ENCODE results near the gene STK24.

The STK24 gene

DNA sequence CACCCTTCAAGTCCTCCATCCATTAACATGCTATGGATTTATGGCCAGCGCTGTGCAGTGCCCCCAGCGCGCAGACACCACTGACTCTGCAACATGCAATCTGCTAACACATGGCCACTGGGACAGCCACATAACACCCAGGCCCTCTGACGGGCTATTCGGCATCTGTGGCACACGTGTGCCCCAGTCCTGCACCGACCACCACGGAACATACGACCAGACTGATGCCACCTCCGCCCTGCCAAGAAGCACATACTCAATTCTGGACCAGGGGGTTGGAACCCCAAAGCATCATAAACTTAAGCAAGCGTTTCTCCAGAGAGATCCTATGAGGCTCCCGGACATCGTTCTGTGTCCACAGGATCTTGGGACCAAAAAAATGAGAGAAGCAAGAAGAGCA is 9.8 kb downstream of the STK24 start:
- Histone ChIP-seq H2BK12ac (ENCODE audit: low read length) (no peak overlapping the region), H3K4me3 (ENCODE audit: low read depth, low read length) (no peak overlapping the region), H4K8ac (ENCODE audit: low read depth, low read length) (no peak overlapping the region), H3K23ac (ENCODE audit: low read length) (no peak overlapping the region), H2AFZ (ENCODE audit: insufficient read depth, low read length, poor library complexity) (no peak overlapping the region), H2BK5ac (ENCODE audit: low read depth, low read length, poor library complexity) (no peak overlapping the region), H3K79me1 (ENCODE audit: low read length) (no peaks in the 10 kb centered on the region), H3K4me2 (ENCODE audit: low read length) (no peak overlapping the region), H3K9me3 (ENCODE audit: insufficient read depth, low read depth, low read length) (no peaks in the 10 kb centered on the region), H3K79me2 (ENCODE audit: control insufficient read depth, insufficient read depth, low read length, poor library complexity) (peaks cover 31% of the 10 kb centered on the region), H4K91ac (ENCODE audit: low read depth, low read length) (no peak overlapping the region), H3K4ac (ENCODE audit: low read depth, low read length) (peak overlapping the region; percentile 28), H3K18ac (ENCODE audit: low read length) (no peak overlapping the region), H3K27ac (ENCODE audit: low read depth, low read length) (no peak overlapping the region), H3K9ac (ENCODE audit: low read length) (no peak overlapping the region), H3K27me3 (ENCODE audit: insufficient read depth, low read length) (no peaks in the 10 kb centered on the region), H2AK5ac (ENCODE audit: low read length) (no peak overlapping the region), H4K12ac (ENCODE audit: low read depth, low read length) (no peak overlapping the region), H3K4me1 (ENCODE audit: control insufficient read depth in 1 of 2, insufficient read depth in 2 of 2, low read length in 2 of 2) (peaks cover 3 to 13% of the 10 kb centered on the region in 2 experiments), H2BK120ac (ENCODE audit: insufficient read depth, low read length, poor library complexity) (no peak overlapping the region), H3K14ac (ENCODE audit: low read length) (no peak overlapping the region), H3K36me3 (ENCODE audit: control insufficient read depth in 1 of 2, insufficient read depth in 2 of 2, low read length in 2 of 2) (peaks cover 0 to 8% of the 10 kb centered on the region in 2 experiments)
- no peak for DNase-seq
- WGBS (ENCODE audit: extremely low coverage, insufficient coverage, insufficient read length): no CpG with 5 or more reads among the region's 13 CpGs

DNA sequence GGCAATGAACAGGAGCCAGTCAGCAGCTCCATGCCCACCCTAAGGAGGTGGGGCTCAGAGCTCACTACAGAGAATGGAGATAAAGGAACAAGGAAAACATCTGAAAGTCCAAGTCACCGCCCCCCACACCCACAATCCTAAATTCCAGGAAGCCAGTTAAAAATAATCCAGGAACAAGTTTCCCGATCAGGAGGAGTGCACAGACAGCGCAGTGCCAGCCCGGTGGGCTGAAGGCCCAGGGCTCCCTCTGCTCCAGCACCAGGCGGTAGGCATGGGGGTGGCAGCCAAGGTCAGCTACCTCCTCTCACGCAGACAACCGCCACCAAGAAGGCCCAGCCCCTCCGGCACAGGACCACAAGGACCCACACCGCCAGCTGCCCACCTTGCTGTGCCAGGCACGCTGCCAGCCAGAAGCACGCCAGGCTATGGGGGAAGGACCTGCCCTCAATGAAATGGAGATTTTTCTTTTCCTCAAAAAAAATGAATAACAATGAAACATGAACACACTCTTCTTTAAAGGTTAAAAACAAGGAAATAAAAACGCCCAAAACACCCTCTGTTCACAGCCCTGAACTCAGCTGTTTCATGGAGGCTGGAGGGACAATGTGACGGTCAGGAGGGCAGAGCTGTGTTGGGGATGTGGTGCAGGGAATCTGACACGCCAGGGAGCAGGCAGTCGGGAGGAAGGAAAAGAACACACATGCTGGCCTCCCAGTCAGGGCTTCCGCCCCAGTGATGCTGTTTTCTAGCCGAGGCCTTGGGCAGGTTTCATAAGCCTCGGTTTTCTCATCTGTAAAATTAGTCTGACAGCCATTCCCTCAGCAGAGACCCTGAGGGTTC is 11.0 kb downstream of the STK24 start:
- no peaks in the 10 kb centered on the region for H3K9me3 ChIP-seq (ENCODE audit: insufficient read depth, low read depth, low read length)
- WGBS (ENCODE audit: extremely low coverage, insufficient coverage, insufficient read length): no CpG with 5 or more reads among the region's 18 CpGs
- H3K4me1 ChIP-seq (ENCODE audit: control insufficient read depth in 1 of 2, insufficient read depth in 2 of 2, low read length in 2 of 2): peaks cover 2 to 6% of the 10 kb centered on the region in 2 experiments
- no peaks in the 10 kb centered on the region for H3K27me3 ChIP-seq (ENCODE audit: insufficient read depth, low read length)
- H4K12ac ChIP-seq (ENCODE audit: low read depth, low read length): no peak overlapping the region
- peaks cover 29% of the 10 kb centered on the region for H3K79me2 ChIP-seq (ENCODE audit: control insufficient read depth, insufficient read depth, low read length, poor library complexity)
- no peak overlapping the region for H4K91ac ChIP-seq (ENCODE audit: low read depth, low read length)
- H3K23ac ChIP-seq (ENCODE audit: low read length): no peak overlapping the region
- no peaks in the 10 kb centered on the region for H3K79me1 ChIP-seq (ENCODE audit: low read length)
- H3K4me2 ChIP-seq (ENCODE audit: low read length): no peak overlapping the region
- H4K8ac ChIP-seq (ENCODE audit: low read depth, low read length): no peak overlapping the region
- H2AK5ac ChIP-seq (ENCODE audit: low read length): no peak overlapping the region
- peaks cover 0 to 8% of the 10 kb centered on the region in 2 experiments for H3K36me3 ChIP-seq (ENCODE audit: control insufficient read depth in 1 of 2, insufficient read depth in 2 of 2, low read length in 2 of 2)
- H3K18ac ChIP-seq (ENCODE audit: low read length): peak overlapping the region; percentile 62
- no peak overlapping the region for H2BK12ac ChIP-seq (ENCODE audit: low read length)
- peak overlapping the region; percentile 98 for H3K4ac ChIP-seq (ENCODE audit: low read depth, low read length)
- no peak overlapping the region for H2BK5ac ChIP-seq (ENCODE audit: low read depth, low read length, poor library complexity)
- H3K27ac ChIP-seq (ENCODE audit: low read depth, low read length): no peak overlapping the region
- no peak overlapping the region for H3K4me3 ChIP-seq (ENCODE audit: low read depth, low read length)
- H2AFZ ChIP-seq (ENCODE audit: insufficient read depth, low read length, poor library complexity): no peak overlapping the region
- no peak overlapping the region for H3K14ac ChIP-seq (ENCODE audit: low read length)
- H3K9ac ChIP-seq (ENCODE audit: low read length): no peak overlapping the region
- no peak for DNase-seq
- no peak overlapping the region for H2BK120ac ChIP-seq (ENCODE audit: insufficient read depth, low read length, poor library complexity)

DNA sequence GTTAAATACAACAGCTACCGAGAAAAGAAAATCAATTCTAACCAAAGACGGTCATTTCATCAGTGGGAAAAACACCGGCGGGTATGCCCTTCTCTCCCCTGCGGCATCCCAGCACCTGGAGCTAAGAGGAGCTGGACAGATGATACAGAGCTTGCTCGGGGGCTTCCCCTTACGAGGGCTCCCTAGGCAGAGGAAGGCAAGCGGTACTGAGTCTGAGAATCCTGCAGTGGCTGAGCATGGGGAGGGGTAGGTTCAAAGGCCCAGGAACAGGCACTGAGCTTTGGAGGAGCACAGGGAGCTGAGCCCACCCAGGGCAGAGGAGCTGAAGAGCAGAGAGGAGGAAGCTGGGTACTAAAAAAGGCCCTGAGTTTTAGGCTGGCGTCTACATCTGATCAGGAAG is 12.7 kb downstream of the STK24 start:
- Histone ChIP-seq H3K79me2 (ENCODE audit: control insufficient read depth, insufficient read depth, low read length, poor library complexity) (peaks cover 25% of the 10 kb centered on the region), H3K4me1 (ENCODE audit: control insufficient read depth in 1 of 2, insufficient read depth in 2 of 2, low read length in 2 of 2) (peaks cover 0 to 3% of the 10 kb centered on the region in 2 experiments), H3K27ac (ENCODE audit: low read depth, low read length) (no peak overlapping the region), H3K79me1 (ENCODE audit: low read length) (no peaks in the 10 kb centered on the region), H2BK12ac (ENCODE audit: low read length) (no peak overlapping the region), H3K4ac (ENCODE audit: low read depth, low read length) (peak overlapping the region; percentile 80), H3K14ac (ENCODE audit: low read length) (no peak overlapping the region), H3K18ac (ENCODE audit: low read length) (no peak overlapping the region), H3K27me3 (ENCODE audit: insufficient read depth, low read length) (no peaks in the 10 kb centered on the region), H4K8ac (ENCODE audit: low read depth, low read length) (no peak overlapping the region), H2AFZ (ENCODE audit: insufficient read depth, low read length, poor library complexity) (no peak overlapping the region), H3K9me3 (ENCODE audit: insufficient read depth, low read depth, low read length) (no peaks in the 10 kb centered on the region), H3K4me2 (ENCODE audit: low read length) (no peak overlapping the region), H4K91ac (ENCODE audit: low read depth, low read length) (no peak overlapping the region), H4K12ac (ENCODE audit: low read depth, low read length) (no peak overlapping the region), H3K36me3 (ENCODE audit: control insufficient read depth in 1 of 2, insufficient read depth in 2 of 2, low read length in 2 of 2) (peaks cover 2 to 8% of the 10 kb centered on the region in 2 experiments), H3K4me3 (ENCODE audit: low read depth, low read length) (no peak overlapping the region), H2BK120ac (ENCODE audit: insufficient read depth, low read length, poor library complexity) (no peak overlapping the region), H3K9ac (ENCODE audit: low read length) (no peak overlapping the region), H3K23ac (ENCODE audit: low read length) (no peak overlapping the region), H2BK5ac (ENCODE audit: low read depth, low read length, poor library complexity) (no peak overlapping the region), H2AK5ac (ENCODE audit: low read length) (no peak overlapping the region)
- WGBS (ENCODE audit: extremely low coverage, insufficient coverage, insufficient read length): no CpG with 5 or more reads among the region's 9 CpGs
- DNase-seq: no peak

DNA sequence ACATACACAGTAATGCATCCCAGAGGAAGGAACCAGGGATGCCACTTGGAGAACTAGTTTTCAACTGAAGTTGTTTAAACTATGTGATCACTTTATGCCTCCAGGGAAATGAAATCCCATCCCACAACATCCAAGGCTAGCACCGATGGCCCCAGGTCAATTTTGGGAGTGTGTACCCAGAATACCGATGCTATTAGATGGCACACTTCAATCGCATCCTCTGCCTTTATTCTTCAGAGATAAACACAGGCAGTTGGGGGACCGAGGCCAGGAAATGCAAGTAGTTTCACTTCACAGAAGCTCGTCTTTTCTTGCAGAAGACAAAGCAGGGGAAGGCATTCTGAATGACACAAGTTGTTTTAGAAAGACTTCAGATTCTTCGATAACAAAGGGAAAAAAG is 13.8 kb downstream of the STK24 start:
- Histone ChIP-seq H2BK12ac (ENCODE audit: low read length) (no peak overlapping the region), H3K4ac (ENCODE audit: low read depth, low read length) (peak overlapping the region; percentile 83), H2AFZ (ENCODE audit: insufficient read depth, low read length, poor library complexity) (no peak overlapping the region), H3K14ac (ENCODE audit: low read length) (no peak overlapping the region), H3K36me3 (ENCODE audit: control insufficient read depth in 1 of 2, insufficient read depth in 2 of 2, low read length in 2 of 2) (peaks cover 2 to 3% of the 10 kb centered on the region in 2 experiments), H2BK120ac (ENCODE audit: insufficient read depth, low read length, poor library complexity) (no peak overlapping the region), H3K9me3 (ENCODE audit: insufficient read depth, low read depth, low read length) (no peaks in the 10 kb centered on the region), H4K8ac (ENCODE audit: low read depth, low read length) (no peak overlapping the region), H3K79me1 (ENCODE audit: low read length) (no peaks in the 10 kb centered on the region), H3K4me1 (ENCODE audit: control insufficient read depth in 1 of 2, insufficient read depth in 2 of 2, low read length in 2 of 2) (peaks cover 0 to 5% of the 10 kb centered on the region in 2 experiments), H3K4me2 (ENCODE audit: low read length) (no peak overlapping the region), H4K12ac (ENCODE audit: low read depth, low read length) (no peak overlapping the region), H4K91ac (ENCODE audit: low read depth, low read length) (no peak overlapping the region), H2AK5ac (ENCODE audit: low read length) (no peak overlapping the region), H2BK5ac (ENCODE audit: low read depth, low read length, poor library complexity) (no peak overlapping the region), H3K27ac (ENCODE audit: low read depth, low read length) (no peak overlapping the region), H3K27me3 (ENCODE audit: insufficient read depth, low read length) (no peaks in the 10 kb centered on the region), H3K18ac (ENCODE audit: low read length) (no peak overlapping the region), H3K4me3 (ENCODE audit: low read depth, low read length) (no peak overlapping the region), H3K79me2 (ENCODE audit: control insufficient read depth, insufficient read depth, low read length, poor library complexity) (peaks cover 21% of the 10 kb centered on the region), H3K9ac (ENCODE audit: low read length) (no peak overlapping the region), H3K23ac (ENCODE audit: low read length) (no peak overlapping the region)
- WGBS (ENCODE audit: extremely low coverage, insufficient coverage, insufficient read length): no CpG with 5 or more reads among the region's 6 CpGs
- peak; percentile 32 to 54 for DNase-seq
